Effector CD8-positive, alpha-beta T cell (primary cell): ENCODE results near the gene SLC13A1.

Experiments
- DNase-seq: peaks from one replicate; lab custom pipeline; 2025; lab: John Stamatoyannopoulos, UW

The SLC13A1 gene

GRCh38 chr7:123193235-123193634 is 6.5 kb downstream of the SLC13A1 start:
- DNase-seq = no peak

- no peak for DNase-seq
Measured at GRCh38 chr7:123191132-123191531, 8.6 kb downstream of the SLC13A1 start.

- DNase-seq = no peak
Measured at GRCh38 chr7:123190109-123190831, 9.5 kb downstream of the SLC13A1 start.

- no peak for DNase-seq
Measured at GRCh38 chr7:123185756-123186155, 14.0 kb downstream of the SLC13A1 start.

- DNase-seq = no peak
Measured at GRCh38 chr7:123184271-123184670, 15.5 kb downstream of the SLC13A1 start.

GRCh38 chr7:123183431-123183830 is 16.3 kb downstream of the SLC13A1 start:
- no peak for DNase-seq

- no peak for DNase-seq
Measured at GRCh38 chr7:123177442-123177841, 22.3 kb downstream of the SLC13A1 start.

- no peak for DNase-seq
Measured at GRCh38 chr7:123170333-123171246, 29.2 kb downstream of the SLC13A1 start.

GRCh38 chr7:123169065-123169464 is 30.7 kb downstream of the SLC13A1 start:
- DNase-seq = no peak

GRCh38 chr7:123157606-123158005 is 42.2 kb downstream of the SLC13A1 start:
- no peak for DNase-seq

GRCh38 chr7:123155571-123155970 is 44.2 kb downstream of the SLC13A1 start:
- no peak for DNase-seq

GRCh38 chr7:123154231-123154860 is 45.4 kb downstream of the SLC13A1 start:
- no peak for DNase-seq

GRCh38 chr7:123151443-123151842 is 48.3 kb downstream of the SLC13A1 start:
- no peak for DNase-seq

- DNase-seq = no peak
Measured at GRCh38 chr7:123148813-123149212, 51.0 kb downstream of the SLC13A1 start.

GRCh38 chr7:123143252-123144006 is 56.3 kb downstream of the SLC13A1 start:
- no peak for DNase-seq

GRCh38 chr7:123140561-123140960 is 59.2 kb downstream of the SLC13A1 start:
- DNase-seq = no peak

GRCh38 chr7:123135960-123136359 is 63.8 kb downstream of the SLC13A1 start:
- DNase-seq = no peak

- DNase-seq = no peak
Measured at GRCh38 chr7:123133924-123134323, 65.8 kb downstream of the SLC13A1 start.

GRCh38 chr7:123131961-123132360 is 67.8 kb downstream of the SLC13A1 start:
- no peak for DNase-seq

- no peak for DNase-seq
Measured at GRCh38 chr7:123131556-123131955, 68.2 kb downstream of the SLC13A1 start.

- DNase-seq = no peak
Measured at GRCh38 chr7:123131140-123131539, 68.6 kb downstream of the SLC13A1 start.

- no peak for DNase-seq
Measured at GRCh38 chr7:123126691-123127090, 73.1 kb downstream of the SLC13A1 start.
